Large intestine (tissue), 3 donors: Measurements from ENCODE around the gene EYS. TPM values are rescaled to one million over a fixed set of nuclear protein-coding genes. Genes with fewer than 3 reads are reported as not detected.

ENCODE experiments used
- DNase-seq, 2 donors: peaks; one replicate each; pipeline versions ENCODE4 v3.0.0 to v3.0.0-alpha.2; 2013
- H3K27ac ChIP-seq: one replicate; pipeline ENCODE4 v1.5.1; 2013; ENCODE audit warnings: low read length
- H3K27me3 ChIP-seq: 2 replicates; pipeline ENCODE4 v1.6.1; 2013; ENCODE audit warnings: low read length; ENCODE audit not compliant: control insufficient read depth, insufficient read depth
- H3K36me3 ChIP-seq: 2 replicates; pipeline ENCODE4 v1.6.1; 2013; ENCODE audit warnings: low read length; ENCODE audit not compliant: control insufficient read depth, insufficient read depth
- H3K4me1 ChIP-seq: one replicate; pipeline ENCODE4 v1.6.1; 2013; ENCODE audit warnings: low read length; ENCODE audit not compliant: control insufficient read depth, insufficient read depth
- H3K4me3 ChIP-seq: one replicate; pipeline ENCODE4 v1.5.1; 2013; ENCODE audit warnings: low read length
- H3K9me3 ChIP-seq: one replicate; pipeline ENCODE4 v1.6.1; 2013; ENCODE audit warnings: mild to moderate bottlenecking, low read depth, low read length, moderate library complexity; ENCODE audit not compliant: control insufficient read depth
- WGBS: methylation state at CpG from one replicate; pipeline ENCODE4 v1.1.5; 2013; ENCODE audit warnings: low lambda C conversion rate; ENCODE audit not compliant: insufficient coverage; 5-methylcytosine and 5-hydroxymethylcytosine counted together
- polyA plus RNA-seq: library from polyadenylated mRNA; unstranded; fragments of 120-200 nt; gene quantifications from one replicate; pipeline ENCODE4 v1.2.1, GENCODE V29; 2013

Gene EYS
- polyA plus RNA-seq, 1 donor: 0.76 TPM

- Histone ChIP-seq H3K9me3 (no peaks in the 10 kb centered on the region), H3K4me3 (no peak overlapping the region), H3K4me1 (no peaks in the 10 kb centered on the region), H3K27me3 (no peaks in the 10 kb centered on the region), H3K36me3 (no peaks in the 10 kb centered on the region), H3K27ac (no peak overlapping the region)
- no peak for DNase-seq
- WGBS: 80% methylated on average over 1 of the region's 7 CpGs
Measured at GRCh38 chr6:65000815-65001214, 706.2 kb downstream of the EYS start.

- no peaks in the 10 kb centered on the region for H3K36me3 ChIP-seq
- no peak for DNase-seq
- H3K27me3 ChIP-seq: no peaks in the 10 kb centered on the region
- H3K4me1 ChIP-seq: no peaks in the 10 kb centered on the region
- no peak overlapping the region for H3K27ac ChIP-seq
- H3K9me3 ChIP-seq: no peaks in the 10 kb centered on the region
- H3K4me3 ChIP-seq: no peak overlapping the region
Measured at GRCh38 chr6:64998204-64998603, 708.8 kb downstream of the EYS start.

GRCh38 chr6:64996301-64996700 is 710.7 kb downstream of the EYS start:
- Histone ChIP-seq H3K9me3 (no peaks in the 10 kb centered on the region), H3K27ac (no peak overlapping the region), H3K4me1 (no peaks in the 10 kb centered on the region), H3K27me3 (no peaks in the 10 kb centered on the region), H3K36me3 (no peaks in the 10 kb centered on the region), H3K4me3 (no peak overlapping the region)
- no peak for DNase-seq
- 80% methylated on average over 1 of the region's 4 CpGs for WGBS

GRCh38 chr6:64990652-64991304 is 716.2 kb downstream of the EYS start:
- DNase-seq: no peak
- H3K27ac ChIP-seq: no peak overlapping the region
- no peak overlapping the region for H3K4me3 ChIP-seq
- H3K9me3 ChIP-seq: no peaks in the 10 kb centered on the region
- no peaks in the 10 kb centered on the region for H3K4me1 ChIP-seq
- H3K27me3 ChIP-seq: no peaks in the 10 kb centered on the region
- no peaks in the 10 kb centered on the region for H3K36me3 ChIP-seq

GRCh38 chr6:64988148-64988547 is 718.9 kb downstream of the EYS start:
- H3K9me3 ChIP-seq: no peaks in the 10 kb centered on the region
- WGBS: 40% methylated on average over 1 of the region's 2 CpGs
- H3K4me3 ChIP-seq: no peak overlapping the region
- H3K27me3 ChIP-seq: no peaks in the 10 kb centered on the region
- H3K36me3 ChIP-seq: no peaks in the 10 kb centered on the region
- H3K4me1 ChIP-seq: no peaks in the 10 kb centered on the region
- no peak for DNase-seq
- H3K27ac ChIP-seq: no peak overlapping the region

- no peaks in the 10 kb centered on the region for H3K27me3 ChIP-seq
- no peak overlapping the region for H3K4me3 ChIP-seq
- DNase-seq: no peak
- no peaks in the 10 kb centered on the region for H3K4me1 ChIP-seq
- no peaks in the 10 kb centered on the region for H3K36me3 ChIP-seq
- H3K27ac ChIP-seq: no peak overlapping the region
- no CpG with 5 or more reads among the region's 4 CpGs for WGBS
- H3K9me3 ChIP-seq: no peaks in the 10 kb centered on the region
Measured at GRCh38 chr6:64987066-64987465, 720.0 kb downstream of the EYS start.

- Histone ChIP-seq H3K4me1 (no peaks in the 10 kb centered on the region), H3K27me3 (no peaks in the 10 kb centered on the region), H3K27ac (no peak overlapping the region), H3K9me3 (no peaks in the 10 kb centered on the region), H3K4me3 (no peak overlapping the region), H3K36me3 (no peaks in the 10 kb centered on the region)
- no peak for DNase-seq
- 20% methylated on average over 1 of the region's 4 CpGs for WGBS
Measured at GRCh38 chr6:64985726-64986125, 721.3 kb downstream of the EYS start.

GRCh38 chr6:64984948-64985347 is 722.1 kb downstream of the EYS start:
- WGBS: 100% methylated on average over 1 of the region's 1 CpG
- no peak overlapping the region for H3K4me3 ChIP-seq
- H3K4me1 ChIP-seq: no peaks in the 10 kb centered on the region
- H3K27ac ChIP-seq: no peak overlapping the region
- no peaks in the 10 kb centered on the region for H3K36me3 ChIP-seq
- no peaks in the 10 kb centered on the region for H3K27me3 ChIP-seq
- H3K9me3 ChIP-seq: no peaks in the 10 kb centered on the region
- no peak for DNase-seq

GRCh38 chr6:64983089-64983488 is 723.9 kb downstream of the EYS start:
- Histone ChIP-seq H3K9me3 (no peaks in the 10 kb centered on the region), H3K27ac (no peak overlapping the region), H3K27me3 (no peaks in the 10 kb centered on the region), H3K4me3 (no peak overlapping the region), H3K4me1 (no peaks in the 10 kb centered on the region), H3K36me3 (no peaks in the 10 kb centered on the region)
- no peak for DNase-seq
- 98% methylated on average over 4 of the region's 4 CpGs for WGBS

- no peaks in the 10 kb centered on the region for H3K27me3 ChIP-seq
- H3K9me3 ChIP-seq: no peaks in the 10 kb centered on the region
- no peaks in the 10 kb centered on the region for H3K4me1 ChIP-seq
- DNase-seq: no peak
- H3K27ac ChIP-seq: no peak overlapping the region
- no peaks in the 10 kb centered on the region for H3K36me3 ChIP-seq
- no peak overlapping the region for H3K4me3 ChIP-seq
- 92% methylated on average over 2 of the region's 2 CpGs for WGBS
Measured at GRCh38 chr6:64973142-64973541, 733.9 kb downstream of the EYS start.

- no CpG with 5 or more reads among the region's 1 CpG for WGBS
Measured at GRCh38 chr6:64969139-64969538, 737.9 kb downstream of the EYS start.

More at GRCh38 chr6:64969139-64969538, 737.9 kb downstream of the EYS start:
- Histone ChIP-seq H3K36me3 (no peaks in the 10 kb centered on the region), H3K4me1 (no peaks in the 10 kb centered on the region), H3K27ac (no peak overlapping the region), H3K4me3 (no peak overlapping the region), H3K9me3 (no peaks in the 10 kb centered on the region), H3K27me3 (no peaks in the 10 kb centered on the region)
- no peak for DNase-seq
